HEK293T (cell line): ENCODE measurements around the gene HJURP.
A peak's percentile ranks its signal among the peaks of the same experiment; 100 is the strongest.

Experiments used
- CTCF ChIA-PET: fragments of 350-600 bp; formaldehyde crosslinking; extraction: SDS; loops from one replicate; lab custom pipeline; 2021; ENCODE audit warnings: antibody characterized with exemption, inconsistent platforms; lab: Yijun Ruan, JAX
- POLR2A ChIA-PET: fragments of 350-600 bp; formaldehyde crosslinking; extraction: SDS; loops from one replicate; lab custom pipeline; 2020; ENCODE audit warnings: antibody characterized with exemption, inconsistent platforms; lab: Yijun Ruan, JAX
- DNase-seq: peaks from one replicate; pipeline ENCODE4 v3.0.0; 2012; ENCODE audit warnings: mixed read lengths; ENCODE audit errors: extremely low spot score
- ARNT ChIP-seq: fragments of 450-650 bp; IDR thresholded peaks from 2 replicates; pipeline ENCODE4 v1.6.1; 2017; ENCODE audit warnings: mild to moderate bottlenecking
- BHLHE40 ChIP-seq: fragments of 450-650 bp; IDR thresholded peaks from 2 replicates; pipeline ENCODE4 v1.6.1; 2016; ENCODE audit warnings: mild to moderate bottlenecking, moderate library complexity, borderline replicate concordance
- CTBP1 ChIP-seq: fragments of 450-650 bp; IDR thresholded peaks from 2 replicates; pipeline ENCODE4 v1.6.1; 2016; ENCODE audit warnings: borderline replicate concordance
- ELF4 ChIP-seq: fragments of 450-650 bp; IDR thresholded peaks from 2 replicates; pipeline ENCODE4 v1.6.1; 2017; ENCODE audit warnings: antibody characterized with exemption
- FOXA1 ChIP-seq: fragments of 450-650 bp; IDR thresholded peaks from 2 replicates; pipeline ENCODE4 v1.6.1; 2016; ENCODE audit warnings: mild to moderate bottlenecking
- FOXK2 ChIP-seq: fragments of 450-650 bp; IDR thresholded peaks from 2 replicates; pipeline ENCODE4 v1.6.1; 2016; ENCODE audit warnings: mild to moderate bottlenecking
- FOXM1 ChIP-seq: fragments of 450-650 bp; IDR thresholded peaks from 2 replicates; pipeline ENCODE4 v1.6.1; 2017; ENCODE audit warnings: mild to moderate bottlenecking, borderline replicate concordance
- HDGF ChIP-seq: fragments of 450-650 bp; IDR thresholded peaks from 2 replicates; pipeline ENCODE4 v1.6.1; 2017; ENCODE audit warnings: antibody characterized with exemption, borderline replicate concordance
- L3MBTL2 ChIP-seq: fragments of 450-650 bp; conservative IDR thresholded peaks from 2 replicates; pipeline ENCODE4 v1.6.1; 2016; ENCODE audit warnings: mild to moderate bottlenecking
- LEF1 ChIP-seq: fragments of 450-650 bp; IDR thresholded peaks from 2 replicates; pipeline ENCODE4 v1.6.1; 2017; ENCODE audit warnings: mild to moderate bottlenecking, borderline replicate concordance
- NFRKB ChIP-seq: fragments of 450-650 bp; IDR thresholded peaks from 2 replicates; pipeline ENCODE4 v1.6.1; 2016; ENCODE audit warnings: mild to moderate bottlenecking, moderate library complexity
- SP1 ChIP-seq: fragments of 450-650 bp; IDR thresholded peaks from 2 replicates; pipeline ENCODE4 v1.6.1; 2017
- SUZ12 ChIP-seq: fragments of 450-650 bp; IDR thresholded peaks from 2 replicates; pipeline ENCODE4 v1.6.1; 2016; ENCODE audit warnings: mild to moderate bottlenecking
- TARDBP ChIP-seq: fragments of 450-650 bp; IDR thresholded peaks from 2 replicates; pipeline ENCODE4 v1.6.1; 2016
- ZNF384 ChIP-seq: fragments of 450-650 bp; IDR thresholded peaks from 2 replicates; pipeline ENCODE4 v1.6.1; 2016
- TF ChIP-seq, protein P1 (sequence below): fragments of 450-650 bp; IDR thresholded peaks from 2 replicates; pipeline ENCODE4 v1.6.1; 2016

HJURP gene

DNA sequence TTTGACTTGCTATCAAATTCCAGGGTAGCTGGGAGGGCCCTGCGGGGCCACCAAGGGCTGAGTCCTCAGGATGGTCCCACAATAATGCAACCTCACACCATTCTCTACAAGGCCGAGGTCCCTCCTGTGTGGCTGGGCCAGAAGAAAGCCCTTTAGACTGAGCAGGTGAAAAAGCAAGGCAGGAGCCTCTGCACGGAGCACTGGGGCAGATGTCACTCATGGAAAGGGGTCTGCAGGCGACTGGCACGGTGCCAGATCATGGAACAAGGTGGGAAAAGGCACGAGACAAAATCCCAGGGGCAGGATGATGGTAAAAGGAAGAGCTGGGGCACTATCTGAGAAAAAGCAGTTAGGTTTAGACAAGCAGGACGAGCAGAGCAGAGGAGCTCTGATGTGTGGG lies 16.1 kb downstream of the HJURP start:
- ChIA-PET POLR2A (no interaction called here), CTCF (no interaction called here)
- no peak for TF ChIP-seq ELF4
- DNase-seq: no peak

DNA sequence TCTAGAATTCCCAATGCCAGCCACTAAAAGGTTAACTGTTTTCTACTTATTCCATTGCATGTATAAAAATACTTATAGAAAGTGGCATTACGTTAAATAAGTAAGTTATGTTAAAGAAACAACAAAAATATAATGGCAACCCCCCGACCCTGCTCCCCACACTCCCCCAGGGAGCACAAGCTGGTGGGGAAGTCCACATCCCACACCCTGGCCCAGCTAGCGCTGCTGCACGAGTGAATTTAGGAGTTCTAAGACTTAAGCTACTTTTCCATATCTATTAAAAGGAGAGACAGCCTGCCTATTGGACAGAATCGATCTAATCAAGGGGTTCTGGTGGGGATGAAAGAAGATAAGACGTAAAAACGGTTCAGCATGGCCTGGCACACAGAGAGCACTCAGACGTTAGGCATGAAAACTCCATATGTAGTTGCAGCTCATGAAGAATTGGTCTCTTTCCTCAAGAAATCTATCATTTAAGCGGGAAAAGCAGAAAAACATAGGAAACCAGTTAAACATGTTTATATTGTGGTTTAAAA lies 16.6 kb downstream of the HJURP start:
- no peak for DNase-seq
- ChIA-PET POLR2A (no interaction called here), CTCF (no interaction called here)
- TF ChIP-seq LEF1 (no peak), FOXM1 (no peak), SP1 (no peak), CTBP1 (no peak), FOXK2 (no peak), HDGF (no peak)

DNA sequence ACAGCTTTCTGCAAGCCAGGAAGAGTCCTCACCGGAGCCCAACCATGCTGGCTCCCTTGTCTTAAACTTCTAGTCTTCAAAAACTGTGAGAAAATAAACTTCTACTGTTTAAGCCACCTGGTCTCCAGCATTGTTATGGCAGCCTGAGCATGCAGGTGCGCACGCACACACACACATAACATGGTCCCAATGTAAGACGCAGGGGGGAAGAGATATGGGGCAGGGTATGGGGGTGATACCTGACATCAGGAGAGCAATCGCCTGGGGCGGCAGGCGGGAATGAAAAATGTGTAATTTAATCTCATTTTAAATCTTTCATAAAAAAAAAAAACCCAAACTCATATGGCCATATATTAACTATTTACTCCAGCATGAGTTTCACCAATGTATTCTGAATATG lies 18.0 kb downstream of the HJURP start:
- ChIA-PET POLR2A (no interaction called here), CTCF (no interaction called here)
- DNase-seq: no peak
- no peak for TF ChIP-seq ELF4
- TF ChIP-seq HDGF: no peak
- TF ChIP-seq ARNT: no peak
- TF ChIP-seq SUZ12: no peak
- TF ChIP-seq ZNF384: no peak
- no peak for TF ChIP-seq LEF1
- TF ChIP-seq L3MBTL2: no peak
- no peak for TF ChIP-seq CTBP1
- TF ChIP-seq FOXA1: no peak
- TF ChIP-seq, protein P1, sequence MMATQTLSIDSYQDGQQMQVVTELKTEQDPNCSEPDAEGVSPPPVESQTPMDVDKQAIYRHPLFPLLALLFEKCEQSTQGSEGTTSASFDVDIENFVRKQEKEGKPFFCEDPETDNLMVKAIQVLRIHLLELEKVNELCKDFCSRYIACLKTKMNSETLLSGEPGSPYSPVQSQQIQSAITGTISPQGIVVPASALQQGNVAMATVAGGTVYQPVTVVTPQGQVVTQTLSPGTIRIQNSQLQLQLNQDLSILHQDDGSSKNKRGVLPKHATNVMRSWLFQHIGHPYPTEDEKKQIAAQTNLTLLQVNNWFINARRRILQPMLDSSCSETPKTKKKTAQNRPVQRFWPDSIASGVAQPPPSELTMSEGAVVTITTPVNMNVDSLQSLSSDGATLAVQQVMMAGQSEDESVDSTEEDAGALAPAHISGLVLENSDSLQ: no peak
- no peak for TF ChIP-seq SP1
- TF ChIP-seq FOXK2: no peak
- no peak for TF ChIP-seq FOXM1
- TF ChIP-seq NFRKB: no peak
- no peak for TF ChIP-seq BHLHE40
- no peak for TF ChIP-seq TARDBP

DNA sequence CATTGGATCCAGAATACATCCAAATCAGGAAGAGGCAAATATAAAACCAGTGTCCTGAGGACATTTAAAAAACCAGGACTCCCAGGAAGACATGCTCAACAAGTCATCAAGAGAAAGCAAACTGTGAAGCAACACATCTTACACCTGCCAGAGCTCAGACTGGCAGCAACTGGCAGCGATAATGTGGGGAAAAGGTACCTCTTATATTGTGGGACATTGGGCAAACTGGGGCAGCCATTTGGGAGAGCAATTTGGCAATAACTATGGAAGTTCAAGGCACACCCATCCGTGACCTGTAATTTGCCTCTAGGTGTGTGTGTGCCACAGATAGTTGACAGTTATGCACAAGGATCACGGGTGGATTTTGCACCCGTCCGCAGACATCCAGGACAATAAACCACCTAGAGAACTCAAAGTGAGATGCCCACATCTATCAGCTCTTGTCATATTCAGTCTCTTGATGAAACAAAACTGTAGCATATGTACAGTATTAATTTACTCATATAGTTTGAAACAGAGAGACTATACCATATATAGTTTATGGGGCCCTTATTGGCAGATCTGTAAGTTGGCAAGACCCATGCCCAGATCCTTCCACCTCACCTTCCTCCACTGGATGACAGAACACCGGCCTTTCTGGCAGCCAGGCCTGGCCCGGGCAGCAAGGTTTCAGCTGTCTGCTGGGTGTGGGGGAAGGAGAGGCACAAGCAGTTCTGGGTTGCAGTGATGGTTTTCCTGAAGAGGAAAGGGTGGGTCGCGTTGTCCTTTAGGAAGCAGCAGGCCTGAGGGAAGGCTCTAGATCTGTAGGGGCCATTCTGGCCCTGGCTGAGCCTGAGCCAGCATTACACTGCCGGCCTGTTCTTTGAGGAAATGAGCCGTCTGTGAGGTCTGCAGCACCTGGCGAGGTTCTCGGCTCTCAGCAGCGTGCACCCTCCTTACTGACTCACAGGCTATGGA lies 18.8 kb downstream of the HJURP start:
- CTCF ChIA-PET: no interaction called here
- TF ChIP-seq, protein P1: no peak
- TF ChIP-seq FOXA1 (no peak), L3MBTL2 (no peak), NFRKB (no peak), BHLHE40 (no peak), SUZ12 (no peak), ARNT (no peak)
- POLR2A ChIA-PET: interaction anchor here (1.0 kb wide), 1 partner anchor 10 kb away, joined by 3 read pairs; no protein-coding TSS in a partner anchor
- no peak for DNase-seq

DNA sequence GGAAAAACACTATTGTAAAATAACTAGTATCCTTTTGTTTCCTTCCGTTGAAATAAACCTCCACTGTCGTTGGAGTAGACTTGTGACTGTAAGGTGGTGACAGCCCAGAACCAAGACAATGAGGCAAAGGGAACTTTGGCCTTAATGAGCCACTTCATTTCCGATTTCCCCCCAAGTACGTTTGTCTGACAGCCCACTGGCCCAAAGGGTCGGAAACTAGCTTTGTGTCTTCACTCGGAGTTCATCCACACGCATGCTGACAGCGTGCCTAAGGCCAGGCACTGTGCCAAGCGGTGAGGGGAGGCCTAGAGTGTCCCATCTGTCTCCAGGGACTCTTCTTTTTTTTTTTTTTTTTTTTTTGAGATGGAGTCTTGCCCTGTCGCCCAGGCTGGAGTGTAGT lies 21.0 kb downstream of the HJURP start:
- CTCF ChIA-PET: interaction anchor here (0.6 to 2.1 kb wide), 2 partner anchors 9 to 369 kb away, joined by 3 to 5 read pairs; no protein-coding TSS in a partner anchor
- DNase-seq: no peak
- POLR2A ChIA-PET: interaction anchor here (2.7 kb wide), 1 partner anchor 21 kb away, joined by 7 read pairs; the partner anchor contains the start of gene HJURP
- TF ChIP-seq ZNF384: no peak
- no peak for TF ChIP-seq LEF1
- no peak for TF ChIP-seq SP1
- no peak for TF ChIP-seq SUZ12
- TF ChIP-seq FOXM1: no peak
- no peak for TF ChIP-seq ELF4
- TF ChIP-seq CTBP1: no peak

DNA sequence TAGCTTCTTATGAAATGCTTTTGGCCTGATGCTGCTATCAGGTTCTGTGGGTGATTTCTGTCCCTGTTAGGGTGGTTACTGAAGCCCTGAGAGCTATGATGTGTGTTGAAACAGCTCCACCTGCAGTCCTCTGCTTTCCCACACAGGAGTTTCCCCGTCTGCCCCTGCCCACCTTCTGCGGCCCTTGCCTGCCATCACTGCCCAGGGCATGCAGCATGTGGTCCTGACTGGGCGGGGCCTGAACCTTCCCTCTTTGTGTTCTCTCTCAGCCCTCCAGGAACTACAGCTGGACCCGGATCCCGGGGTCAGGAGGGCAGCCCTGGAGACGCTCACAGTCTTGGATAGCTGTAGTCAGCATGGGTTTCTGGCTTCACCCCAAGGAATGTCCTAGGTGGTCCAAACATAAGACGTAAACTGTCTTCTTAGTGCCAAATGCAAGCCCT lies 21.4 kb downstream of the HJURP start:
- DNase-seq: peak; percentile 21
- ChIA-PET POLR2A (interaction anchor here (2.7 kb wide), 1 partner anchor 22 kb away, joined by 7 read pairs; the partner anchor contains the start of gene HJURP), CTCF (interaction anchor here (2.1 kb wide), 1 partner anchor 9 kb away, joined by 5 read pairs; no protein-coding TSS in a partner anchor)
- no peak for TF ChIP-seq FOXM1
- no peak for TF ChIP-seq L3MBTL2
- TF ChIP-seq SP1: no peak
- no peak for TF ChIP-seq TARDBP
- no peak for TF ChIP-seq CTBP1
- TF ChIP-seq ELF4: no peak
- no peak for TF ChIP-seq FOXK2
- no peak for TF ChIP-seq LEF1
- TF ChIP-seq SUZ12: no peak
- no peak for TF ChIP-seq FOXA1
- TF ChIP-seq, protein P1: no peak
- TF ChIP-seq ZNF384: no peak
- no peak for TF ChIP-seq HDGF
- no peak for TF ChIP-seq ARNT
- no peak for TF ChIP-seq BHLHE40
- TF ChIP-seq NFRKB: no peak
